ENCODE measurements around the gene EIF3B. TPM values are rescaled to one million over a fixed set of nuclear protein-coding genes. Genes with fewer than 3 reads are reported as not detected.
"Not testable (repeated sequence)": the region's sequence is repeated elsewhere in the genome, so short reads cannot be mapped to it uniquely, and the experiment has no call there.

The EIF3B gene
- total RNA-seq, 1 experiment from 2014 or later, result 160 TPM

GRCh38 chr7:2376351-2377154 lies 21.9 kb downstream of the EIF3B start:
- DNase-seq (ENCODE audit: low read depth), result no peak

DNA sequence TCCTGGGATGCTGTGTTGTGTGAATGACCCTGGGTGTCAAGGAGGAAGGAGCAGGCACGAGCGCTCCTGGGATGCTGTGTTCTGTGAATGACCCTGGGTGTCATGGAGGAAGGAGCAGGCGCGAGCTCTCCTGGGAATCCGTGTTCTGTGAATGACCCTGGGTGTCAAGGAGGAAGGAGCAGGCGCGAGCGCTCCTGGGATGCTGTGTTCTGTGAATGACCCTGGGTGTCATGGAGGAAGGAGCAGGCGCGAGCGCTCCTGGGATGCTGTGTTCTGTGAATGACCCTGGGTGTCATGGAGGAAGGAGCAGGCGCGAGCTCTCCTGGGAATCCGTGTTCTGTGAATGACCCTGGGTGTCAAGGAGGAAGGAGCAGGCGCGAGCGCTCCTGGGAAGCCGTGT lies 22.9 kb downstream of the EIF3B start:
- DNase-seq (ENCODE audit: low read depth), result not testable (repeated sequence)

DNA sequence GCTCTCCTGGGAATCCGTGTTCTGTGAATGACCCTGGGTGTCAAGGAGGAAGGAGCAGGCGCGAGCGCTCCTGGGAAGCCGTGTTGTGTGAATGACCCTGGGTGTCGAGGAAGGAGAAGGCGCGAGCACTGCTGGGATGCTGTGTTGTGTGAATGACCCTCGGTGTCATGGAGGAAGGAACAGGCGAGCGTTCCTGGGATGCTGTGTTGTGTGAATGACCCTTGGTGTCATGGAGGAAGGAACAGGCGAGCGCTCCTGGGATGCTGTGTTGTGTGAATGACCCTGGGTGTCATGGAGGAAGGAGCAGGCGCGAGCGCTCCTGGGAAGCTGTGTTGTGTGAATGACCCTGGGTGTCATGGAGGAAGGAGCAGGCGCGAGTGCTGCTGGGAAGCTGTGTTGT lies 23.5 kb downstream of the EIF3B start:
- DNase-seq (ENCODE audit: low read depth), result not testable (repeated sequence)

DNA sequence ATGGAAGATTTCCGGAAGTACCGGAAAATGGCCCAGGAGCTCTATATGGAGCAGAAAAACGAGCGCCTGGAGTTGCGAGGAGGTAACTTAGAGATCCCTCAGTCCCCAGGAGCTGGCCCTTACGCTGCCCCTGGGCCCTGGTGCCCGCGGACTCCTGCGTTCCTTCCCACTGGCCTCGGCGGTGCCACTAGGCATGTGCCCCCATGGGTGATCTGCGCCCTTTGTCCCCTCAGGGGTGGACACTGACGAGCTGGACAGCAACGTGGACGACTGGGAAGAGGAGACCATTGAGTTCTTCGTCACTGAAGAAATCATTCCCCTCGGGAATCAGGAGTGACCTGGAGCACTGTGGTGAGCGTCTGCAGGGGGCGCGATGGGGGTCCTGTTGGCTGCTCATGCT lies 24.5 kb downstream of the EIF3B start:
- DNase-seq (ENCODE audit: low read depth), result no peak

- DNase-seq (ENCODE audit: low read depth), result no peak
Measured at GRCh38 chr7:2379821-2380450, 25.3 kb downstream of the EIF3B start.

- no peak for DNase-seq (ENCODE audit: low read depth)
Measured at GRCh38 chr7:2380461-2380860, 25.8 kb downstream of the EIF3B start.

- no peak for DNase-seq (ENCODE audit: low read depth)
Measured at GRCh38 chr7:2381227-2381626, 26.6 kb downstream of the EIF3B start.

DNA sequence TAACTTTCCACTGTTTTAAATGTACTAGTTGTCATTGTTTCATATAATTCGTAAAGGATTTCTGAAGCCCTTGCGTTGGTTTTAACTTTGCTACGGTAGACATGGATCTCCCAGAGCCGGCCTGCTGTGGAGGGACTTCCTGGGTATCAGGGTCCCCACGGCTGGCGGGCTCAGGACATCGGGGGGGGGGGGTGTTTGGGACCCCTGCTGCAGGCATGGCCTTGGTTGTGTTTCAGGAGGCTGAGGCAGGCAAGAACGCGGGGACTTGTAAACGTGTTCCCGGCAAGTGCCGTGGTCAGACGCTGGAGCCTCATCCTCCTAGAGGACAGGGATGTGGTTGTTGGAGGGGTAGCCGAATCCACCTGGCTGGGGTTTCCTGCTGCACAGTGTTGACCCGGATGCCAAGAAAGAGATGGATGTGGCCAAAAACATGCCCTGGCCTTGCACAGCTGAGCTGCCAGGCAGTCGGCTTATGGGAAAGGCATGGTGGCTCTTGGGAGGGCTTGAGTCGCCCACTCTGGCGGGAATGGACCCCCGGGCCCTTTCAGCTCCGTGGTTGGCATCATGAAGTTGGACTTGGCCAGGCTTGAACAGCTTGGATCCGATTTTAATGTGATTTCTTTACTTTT lies 27.4 kb downstream of the EIF3B start:
- DNase-seq (ENCODE audit: low read depth), result no peak

- DNase-seq (ENCODE audit: low read depth), result no peak
Measured at GRCh38 chr7:2383543-2384274, 29.1 kb downstream of the EIF3B start.

GRCh38 chr7:2384354-2385243 lies 30.0 kb downstream of the EIF3B start:
- DNase-seq (ENCODE audit: low read depth), result no peak

- peak; percentile 71 for DNase-seq (ENCODE audit: low read depth)
Measured at GRCh38 chr7:2386122-2386521, 31.5 kb downstream of the EIF3B start.

- DNase-seq (ENCODE audit: low read depth), result no peak
Measured at GRCh38 chr7:2386964-2387669, 32.5 kb downstream of the EIF3B start.

DNA sequence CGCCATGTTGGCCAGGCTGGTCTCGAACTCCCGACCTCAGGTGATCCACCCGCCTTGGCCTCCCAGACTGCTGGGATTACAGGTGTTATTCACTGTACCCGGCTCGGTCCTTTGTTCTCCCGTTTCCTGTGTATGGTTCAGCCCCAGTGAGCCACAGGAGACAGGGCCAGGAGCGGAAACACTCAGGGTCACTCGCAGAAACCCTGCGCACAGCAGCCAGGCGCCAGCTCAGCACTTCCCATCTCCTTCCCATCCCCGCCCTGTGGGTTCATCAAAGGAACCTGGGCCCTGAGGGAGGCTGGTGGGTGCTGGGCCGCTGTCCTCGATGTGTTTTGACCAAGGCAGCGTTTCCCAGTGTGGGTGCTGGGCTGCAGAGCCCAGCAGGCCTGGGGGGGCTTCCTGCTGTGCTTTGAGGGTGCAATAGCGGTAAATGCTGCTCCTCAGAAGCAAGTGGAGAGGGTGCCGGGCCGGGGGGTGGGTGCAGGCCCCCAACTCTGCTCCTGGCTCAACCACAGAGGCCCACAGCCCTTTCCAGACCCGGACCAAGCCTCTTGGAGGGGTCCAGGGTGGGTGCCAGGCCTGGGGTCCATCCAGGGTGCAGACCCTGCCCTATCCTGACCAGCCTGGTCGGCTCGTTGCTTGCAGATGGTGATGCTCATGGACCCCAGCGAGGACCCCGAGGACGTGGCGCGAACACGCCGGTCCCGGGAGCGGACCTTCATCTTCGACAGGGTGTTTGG lies 33.4 kb downstream of the EIF3B start:
- no peak for DNase-seq (ENCODE audit: low read depth)

- no peak for DNase-seq (ENCODE audit: low read depth)
Measured at GRCh38 chr7:2388637-2388954, 34.0 kb downstream of the EIF3B start.

- not testable (repeated sequence) for DNase-seq (ENCODE audit: low read depth)
Measured at GRCh38 chr7:2390020-2390816, 35.6 kb downstream of the EIF3B start.

- no peak for DNase-seq (ENCODE audit: low read depth)
Measured at GRCh38 chr7:2393706-2394105, 39.1 kb downstream of the EIF3B start.

- no peak for DNase-seq (ENCODE audit: low read depth)
Measured at GRCh38 chr7:2394566-2395082, 40.0 kb downstream of the EIF3B start.

- no peak for DNase-seq (ENCODE audit: low read depth)
Measured at GRCh38 chr7:2398506-2398905, 43.9 kb downstream of the EIF3B start.

All from M059J (cell line).